LNCaP clone FGC (cell line): ENCODE data around the gene SRP19.

Experiments used
- DNase-seq: peaks from one replicate; pipeline ENCODE4 v3.0.0-alpha.2; 2011; ENCODE audit warnings: low read depth
- H3K4me3 ChIP-seq: 2 replicates; pipeline ENCODE4 v1.5.1; 2011; ENCODE audit warnings: mild to moderate bottlenecking, low read depth, low read length, control low read depth
- TF ChIP-seq, protein P1 (sequence below): IDR thresholded peaks from 2 replicates; pipeline ENCODE4 v1.5.1; 2012; ENCODE audit warnings: mild to moderate bottlenecking; ENCODE audit not compliant: control insufficient read depth, insufficient read depth; ENCODE audit errors: extremely low read depth

Gene SRP19

DNA sequence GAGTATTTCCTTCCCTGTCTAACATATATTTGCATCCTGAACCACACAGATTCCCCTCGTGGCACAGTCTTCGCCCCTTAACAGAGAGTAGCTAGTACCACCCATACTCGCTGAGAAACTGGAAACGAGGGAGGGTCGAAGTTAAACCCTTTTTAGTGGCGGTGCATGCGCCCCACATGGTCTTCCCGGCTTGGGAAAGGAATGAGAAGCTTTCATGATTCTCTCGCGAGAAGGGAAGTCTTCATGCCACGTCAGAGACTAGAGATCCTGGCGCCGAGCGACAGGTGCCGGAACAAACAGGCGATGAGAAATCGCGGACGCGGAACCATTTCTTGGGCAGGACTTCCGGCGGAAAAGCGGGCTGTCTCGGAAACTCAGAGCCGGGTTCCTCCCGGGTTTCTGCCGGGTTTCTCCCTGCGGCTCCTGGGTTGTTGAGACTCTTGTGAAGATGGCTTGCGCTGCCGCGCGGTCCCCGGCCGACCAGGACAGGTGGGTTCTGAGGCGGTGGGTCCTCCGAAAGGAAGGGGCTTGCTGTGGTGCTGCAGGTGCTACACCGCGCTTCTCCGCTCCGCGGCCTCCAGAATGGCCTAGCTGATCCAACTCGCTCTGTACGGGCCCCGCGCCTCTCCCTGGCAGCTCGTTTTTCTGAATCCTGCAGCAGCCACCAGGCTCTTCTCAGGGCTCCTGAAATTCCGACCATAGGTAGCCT, at the start of gene SRP19:
SRP19 (plus strand) TSS at position 359 of the 709 bp plus-strand sequence; CDS start at position 449, 90 bp downstream.
- H3K4me3 ChIP-seq = peak within 1 kb of the TSS; percentile 64
- TF ChIP-seq, protein P1, sequence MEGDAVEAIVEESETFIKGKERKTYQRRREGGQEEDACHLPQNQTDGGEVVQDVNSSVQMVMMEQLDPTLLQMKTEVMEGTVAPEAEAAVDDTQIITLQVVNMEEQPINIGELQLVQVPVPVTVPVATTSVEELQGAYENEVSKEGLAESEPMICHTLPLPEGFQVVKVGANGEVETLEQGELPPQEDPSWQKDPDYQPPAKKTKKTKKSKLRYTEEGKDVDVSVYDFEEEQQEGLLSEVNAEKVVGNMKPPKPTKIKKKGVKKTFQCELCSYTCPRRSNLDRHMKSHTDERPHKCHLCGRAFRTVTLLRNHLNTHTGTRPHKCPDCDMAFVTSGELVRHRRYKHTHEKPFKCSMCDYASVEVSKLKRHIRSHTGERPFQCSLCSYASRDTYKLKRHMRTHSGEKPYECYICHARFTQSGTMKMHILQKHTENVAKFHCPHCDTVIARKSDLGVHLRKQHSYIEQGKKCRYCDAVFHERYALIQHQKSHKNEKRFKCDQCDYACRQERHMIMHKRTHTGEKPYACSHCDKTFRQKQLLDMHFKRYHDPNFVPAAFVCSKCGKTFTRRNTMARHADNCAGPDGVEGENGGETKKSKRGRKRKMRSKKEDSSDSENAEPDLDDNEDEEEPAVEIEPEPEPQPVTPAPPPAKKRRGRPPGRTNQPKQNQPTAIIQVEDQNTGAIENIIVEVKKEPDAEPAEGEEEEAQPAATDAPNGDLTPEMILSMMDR = no peak

DNA sequence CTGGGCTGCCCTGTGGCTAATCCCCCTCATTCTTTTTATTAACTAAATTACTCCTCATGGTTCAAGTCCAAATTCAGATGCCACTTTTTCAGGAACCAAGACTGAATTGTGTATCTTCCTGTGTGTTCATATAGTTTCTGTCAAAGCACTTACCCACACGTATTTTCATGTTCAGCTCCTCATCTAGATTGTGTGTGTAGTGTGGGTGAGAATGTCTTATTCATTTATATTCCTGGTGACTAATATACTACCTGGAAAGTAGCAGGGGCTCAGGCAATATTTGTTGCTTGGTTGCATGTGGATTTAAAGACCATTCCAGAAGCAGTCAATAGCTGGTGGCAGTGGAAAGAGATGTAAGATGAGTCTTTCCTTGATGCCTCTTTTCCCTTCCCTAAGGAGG, 48.5 kb upstream of the SRP19 start:
- DNase-seq = no peak
- TF ChIP-seq, protein P1 = no peak
- H3K4me3 ChIP-seq = no peak overlapping the region

More for the DNA sequence above, at the start of gene SRP19:
- DNase-seq = peak; percentile 96

DNA sequence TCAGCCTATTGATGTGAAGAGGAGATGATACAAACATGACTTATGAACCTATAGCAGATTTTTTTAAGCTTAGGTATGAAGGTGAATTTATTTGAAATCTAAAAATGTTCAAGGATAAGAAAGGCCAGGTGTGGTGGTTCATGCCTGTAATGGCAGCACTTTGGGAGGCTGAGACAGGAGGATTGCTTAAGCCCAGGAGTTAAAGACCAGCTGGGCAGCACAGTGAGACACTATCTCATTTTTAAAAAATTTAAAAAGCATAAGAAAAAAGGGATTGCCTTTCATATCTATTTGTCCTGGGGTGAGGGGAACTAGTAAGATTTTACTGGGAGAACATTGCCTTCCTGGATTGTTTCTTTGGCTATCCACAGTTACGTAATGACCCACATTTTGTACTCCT, 40.8 kb upstream of the SRP19 start:
- TF ChIP-seq, protein P1 = no peak
- no peak for DNase-seq
- H3K4me3 ChIP-seq = no peak overlapping the region

DNA sequence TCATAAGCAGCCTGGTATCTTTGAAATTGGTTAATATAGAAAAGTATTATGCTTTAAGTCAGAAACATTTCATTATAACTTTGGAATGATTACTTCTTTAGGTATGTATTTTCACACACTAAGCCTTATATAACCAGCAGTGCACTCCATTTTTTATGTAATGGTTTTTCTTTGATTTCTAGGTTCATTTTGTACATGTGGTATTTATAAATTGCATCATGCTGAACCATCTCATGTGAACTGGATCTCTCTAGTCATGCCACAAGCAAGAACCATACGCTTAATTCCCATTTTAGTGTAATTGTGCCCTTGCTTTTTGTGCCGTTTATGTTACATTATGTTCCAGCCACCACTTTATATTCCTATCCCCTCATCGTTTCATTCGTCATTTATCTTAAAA, 38.6 kb upstream of the SRP19 start:
- TF ChIP-seq, protein P1 = no peak
- DNase-seq = no peak
- H3K4me3 ChIP-seq = no peak overlapping the region

DNA sequence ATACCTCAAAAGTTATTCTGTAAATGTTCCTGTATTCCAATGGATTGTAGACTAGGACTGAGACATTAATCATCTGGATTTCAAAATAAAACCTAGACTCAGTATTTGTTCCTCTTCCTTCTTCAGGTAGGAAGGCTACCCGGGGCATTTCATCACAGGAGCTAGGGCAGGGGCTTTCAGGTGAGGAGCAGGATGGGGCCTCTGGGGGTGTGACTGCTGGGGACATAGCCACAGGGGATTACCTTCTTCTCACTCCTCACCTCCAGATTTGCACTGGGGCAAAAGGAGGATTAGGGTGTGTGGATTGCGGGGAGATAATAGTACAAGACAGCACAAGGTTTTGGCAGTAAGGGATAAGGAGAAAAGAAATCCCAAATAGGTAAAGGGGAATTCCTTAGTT, 37.9 kb upstream of the SRP19 start:
- H3K4me3 ChIP-seq = no peak overlapping the region
- TF ChIP-seq, protein P1 = no peak

DNA sequence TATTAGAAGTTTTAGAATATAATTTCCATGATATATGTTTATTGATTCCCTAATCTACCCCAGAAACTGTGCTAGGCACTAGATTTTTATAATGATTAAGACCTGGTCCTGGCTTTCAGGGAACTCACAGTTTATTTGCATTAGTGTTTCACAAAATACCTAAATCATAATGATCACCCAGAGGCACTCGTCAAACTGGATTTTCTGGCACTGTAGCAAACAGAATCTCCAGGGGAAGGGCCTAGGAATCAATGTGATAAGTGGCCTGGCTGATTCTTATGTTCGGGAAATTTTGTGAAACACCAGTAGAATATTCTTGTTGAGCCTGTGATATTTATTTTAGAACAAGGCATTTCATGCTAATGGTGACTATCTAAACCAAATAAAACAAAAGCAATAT, 37.4 kb upstream of the SRP19 start:
- no peak overlapping the region for H3K4me3 ChIP-seq
- TF ChIP-seq, protein P1 = no peak
- peak; percentile 61 for DNase-seq

More for the DNA sequence above, 37.9 kb upstream of the SRP19 start:
- DNase-seq = no peak

DNA sequence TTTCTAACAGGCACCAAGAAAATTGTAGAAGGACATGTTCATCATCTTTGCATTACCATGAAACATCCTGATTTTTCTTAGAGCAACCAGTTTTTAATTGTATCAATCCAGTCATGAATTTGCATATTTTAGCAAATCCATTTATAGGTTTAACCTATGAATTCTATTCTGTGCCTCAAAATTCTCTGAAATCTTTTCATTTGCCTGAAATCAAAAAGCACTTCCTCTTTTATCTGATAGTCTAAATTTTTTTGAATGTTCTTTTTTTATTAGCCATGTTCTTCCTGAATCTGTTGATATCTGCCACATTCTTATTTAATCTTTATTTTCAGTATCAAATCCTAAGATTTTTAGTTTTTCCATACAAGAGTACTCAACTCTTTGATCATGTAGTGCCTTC, 36.9 kb upstream of the SRP19 start:
- TF ChIP-seq, protein P1 = no peak
- no peak overlapping the region for H3K4me3 ChIP-seq
- DNase-seq = no peak
